Activated CD4-positive, CD25-positive, alpha-beta regulatory T cell (primary cell): ENCODE results near the gene SEMA7A.
"Not testable (repeated sequence)": the region's sequence is repeated elsewhere in the genome, so short reads cannot be mapped to it uniquely, and the experiment has no call there.

ENCODE experiments used
- DNase-seq, 4 experiments: peaks; one replicate each; lab custom pipeline; 2025; lab: John Stamatoyannopoulos, UW

SEMA7A gene

DNA sequence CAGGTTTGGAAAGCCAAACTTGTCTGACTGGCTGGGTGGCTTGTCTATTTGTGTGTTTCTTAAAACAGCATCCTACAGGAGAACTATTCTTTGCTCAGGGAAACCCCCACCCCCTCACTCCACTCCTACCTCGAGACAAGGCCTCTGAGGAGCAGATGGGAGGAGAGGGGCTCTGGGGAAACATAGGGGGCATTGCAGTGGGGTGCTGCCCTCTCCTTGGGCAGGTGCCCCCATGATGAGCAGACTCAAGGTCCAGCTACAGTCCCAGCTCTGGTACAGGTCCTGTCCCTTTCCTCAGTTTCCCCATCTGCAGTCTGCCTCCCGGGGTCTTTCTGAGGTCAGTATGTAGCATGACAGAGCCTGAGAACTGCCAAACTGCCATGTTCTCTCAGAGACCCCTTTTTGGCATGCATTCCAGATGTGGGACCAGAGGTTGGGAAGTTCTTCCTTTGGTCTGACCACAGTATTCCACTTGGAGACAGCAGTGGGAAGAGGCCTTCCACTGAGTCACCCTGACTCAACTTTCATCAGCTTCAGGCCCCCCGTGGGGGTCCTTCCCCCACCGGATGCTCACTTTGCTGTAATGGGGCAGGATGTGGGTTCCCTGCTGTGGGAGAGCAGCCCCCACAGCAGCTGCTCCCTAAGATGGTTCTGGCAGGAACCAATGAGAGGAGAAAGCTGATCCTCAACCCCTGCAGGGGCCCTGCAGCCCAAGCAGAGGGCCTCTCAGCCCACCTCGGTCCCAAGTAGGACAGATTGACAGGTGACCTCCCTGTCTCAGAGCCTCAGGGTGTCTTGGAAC, 34.0 kb downstream of the SEMA7A start:
- no peak for DNase-seq

DNA sequence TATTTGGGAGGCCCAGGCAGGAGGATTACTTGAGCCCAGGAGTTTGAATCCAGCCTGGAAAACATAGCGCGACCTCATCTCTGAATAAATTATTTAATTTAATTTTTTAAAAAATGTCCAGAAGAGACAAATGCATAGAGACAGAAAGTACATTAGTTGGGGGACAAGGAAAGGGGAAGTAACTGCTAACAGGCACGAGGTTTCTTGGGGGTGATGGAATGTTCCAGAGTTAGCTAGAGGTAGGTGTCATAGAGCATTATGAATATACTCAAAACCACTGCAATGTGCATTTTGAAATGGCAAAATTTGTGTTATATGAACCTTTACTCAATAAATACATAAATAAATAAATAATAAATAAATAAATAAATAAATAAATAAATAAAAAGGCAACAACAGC, 34.7 kb downstream of the SEMA7A start:
- DNase-seq = no peak

DNA sequence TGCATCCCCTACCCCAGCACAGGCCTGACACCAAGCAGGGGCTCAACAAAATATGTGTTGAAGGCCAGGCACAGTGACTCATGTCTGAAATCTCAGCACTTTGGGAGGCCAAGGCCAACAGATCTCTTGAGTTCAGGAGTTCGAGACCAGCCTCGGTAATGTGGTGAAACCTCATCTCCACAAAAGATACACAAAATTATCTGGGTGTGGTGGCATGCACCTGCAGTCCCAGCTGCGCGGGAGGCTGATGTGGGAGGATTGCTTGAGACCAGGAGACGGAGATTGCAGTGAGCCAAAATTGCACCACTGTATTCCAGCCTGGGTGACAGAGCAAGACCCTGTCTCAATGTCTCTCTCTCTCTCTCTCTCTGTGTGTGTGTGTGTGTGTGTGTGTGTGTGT, 35.6 kb downstream of the SEMA7A start:
- no peak for DNase-seq

GRCh38 chr15:74397239-74398068, 36.3 kb downstream of the SEMA7A start:
- no peak for DNase-seq

- peak in 2 of 4 experiments; percentile 16 to 19 for DNase-seq
Measured at GRCh38 chr15:74396445-74397238, 37.1 kb downstream of the SEMA7A start.

- DNase-seq = no peak
Measured at GRCh38 chr15:74396146-74396438, 37.7 kb downstream of the SEMA7A start.

DNA sequence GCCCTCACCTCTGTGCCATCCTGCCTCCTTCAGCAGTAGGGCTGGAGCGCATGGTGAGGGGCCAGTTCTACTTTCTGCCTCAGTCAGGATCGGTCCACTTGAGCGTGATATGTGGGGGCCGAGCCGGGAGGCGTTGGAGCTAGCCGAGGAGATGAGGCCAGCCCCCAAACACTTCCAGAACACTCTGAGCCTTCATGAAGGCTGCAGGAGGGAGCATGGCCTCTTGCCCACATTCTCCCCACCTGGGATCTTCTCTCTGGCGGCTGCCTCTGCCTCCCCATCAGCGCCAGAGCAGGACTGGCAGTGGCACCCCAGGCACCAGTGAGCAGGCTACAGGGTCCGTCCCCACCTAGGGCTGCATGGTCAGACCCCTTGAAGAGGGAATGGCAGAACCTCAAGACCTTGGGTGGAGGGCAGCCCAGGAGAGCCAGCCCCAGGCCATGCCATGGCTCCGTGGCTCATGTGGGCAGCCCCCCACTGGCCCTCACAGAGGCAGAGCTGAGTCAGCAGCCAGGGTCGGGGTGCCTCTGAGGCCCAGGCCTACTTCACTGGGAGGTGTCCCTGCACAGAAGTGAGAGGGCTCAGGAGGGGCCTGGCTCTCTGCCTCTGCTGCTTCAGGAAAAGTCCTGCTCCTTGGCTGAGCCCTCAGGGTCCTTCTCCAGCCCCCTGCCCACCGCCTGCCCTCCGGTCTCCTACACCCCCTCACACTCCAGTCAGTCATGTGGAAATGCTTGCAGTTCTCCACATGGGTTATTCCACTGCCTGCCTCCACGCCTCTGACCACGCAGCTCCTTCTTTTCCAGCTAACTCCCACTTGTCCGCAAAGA, 38.2 kb downstream of the SEMA7A start:
- no peak for DNase-seq

DNA sequence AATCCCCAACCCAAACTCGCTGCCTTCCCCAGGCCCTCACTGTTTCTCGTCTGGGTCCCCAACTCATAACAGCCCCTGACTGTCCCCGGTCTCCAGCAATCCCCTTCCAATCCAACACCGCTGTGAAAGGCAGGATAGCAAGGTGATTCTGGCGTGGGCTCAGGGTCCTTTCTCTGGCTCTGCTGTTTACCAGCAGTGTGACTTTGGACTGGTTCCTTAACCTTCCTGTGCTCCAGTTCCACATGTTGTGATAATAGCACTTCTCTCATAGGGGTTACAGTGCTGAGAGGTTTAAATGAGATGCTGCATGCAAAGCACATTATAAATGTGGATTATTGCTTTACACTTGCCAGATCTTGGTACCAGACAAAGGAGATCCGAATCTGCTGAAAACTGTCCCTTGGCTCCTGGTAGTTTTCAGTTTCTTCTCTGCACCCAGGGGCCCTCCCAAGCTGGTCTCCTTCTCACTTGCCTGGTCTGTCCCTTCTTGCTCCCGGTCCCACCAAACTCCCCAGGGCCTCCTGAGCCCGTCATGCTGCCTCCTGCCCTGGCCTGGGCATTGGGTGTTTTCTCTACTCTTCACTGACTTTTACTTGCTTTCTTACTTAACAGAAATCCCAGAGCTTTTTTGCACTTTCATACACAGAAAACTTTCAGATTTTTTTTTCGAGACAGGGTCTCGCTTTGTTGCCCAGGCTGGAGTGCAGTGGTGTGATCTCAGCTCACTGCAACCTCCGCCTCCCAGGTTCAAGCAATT, 39.5 kb downstream of the SEMA7A start:
- DNase-seq = no peak

GRCh38 chr15:74393423-74393822, 40.3 kb downstream of the SEMA7A start:
- no peak for DNase-seq

DNA sequence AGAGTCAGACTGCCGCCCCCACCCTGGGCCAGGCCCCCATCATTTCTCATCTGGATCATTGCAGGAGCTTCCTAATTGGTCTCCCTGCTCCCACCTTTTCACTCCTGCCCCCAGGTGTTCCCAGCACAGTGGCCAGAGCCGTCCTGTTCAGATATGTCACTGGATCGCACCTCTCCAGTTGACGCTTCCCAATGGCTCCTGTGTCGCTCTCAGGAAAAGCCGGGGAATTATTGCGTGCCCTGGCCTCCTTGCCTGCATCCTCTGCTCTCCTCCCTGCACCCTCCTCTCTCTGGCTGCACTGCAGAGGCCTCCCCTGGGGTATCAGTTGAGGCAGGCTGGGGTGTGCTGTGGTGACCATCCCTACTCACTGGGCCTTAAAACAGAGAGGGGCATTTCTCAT, 40.9 kb downstream of the SEMA7A start:
- DNase-seq = no peak

GRCh38 chr15:74392451-74392830, 41.3 kb downstream of the SEMA7A start:
- DNase-seq = no peak

GRCh38 chr15:74391582-74392450, 41.9 kb downstream of the SEMA7A start:
- DNase-seq = no peak

- DNase-seq = no peak
Measured at GRCh38 chr15:74390647-74391288, 43.0 kb downstream of the SEMA7A start.

DNA sequence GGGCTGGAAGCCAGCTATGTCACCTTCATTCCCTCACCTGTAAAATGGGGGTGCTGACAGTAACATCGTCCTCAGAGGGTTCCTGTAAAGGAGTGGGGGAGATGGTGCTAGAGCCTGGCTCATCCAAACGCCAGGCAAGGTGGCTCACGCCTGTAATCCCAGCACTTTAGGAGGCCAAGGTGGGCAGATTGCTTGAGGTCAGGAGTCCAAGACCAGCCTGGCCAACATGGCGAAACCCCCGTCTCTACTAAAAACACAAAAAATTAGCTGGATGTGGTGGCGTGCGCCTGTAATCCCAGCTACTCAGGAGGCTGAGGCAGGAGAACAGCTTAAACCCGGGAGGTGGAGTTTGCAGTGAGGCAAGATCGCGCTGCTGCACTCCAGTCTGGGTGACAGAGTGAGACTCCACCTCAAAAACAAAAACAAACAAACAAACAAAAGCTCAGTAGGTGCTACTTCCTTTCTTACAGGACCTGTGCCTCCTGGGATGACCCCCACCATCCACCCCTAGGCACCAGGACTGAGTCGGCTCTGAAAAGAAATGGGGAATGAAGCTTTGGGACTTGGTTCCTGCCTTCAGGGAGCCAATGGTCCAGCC, 43.6 kb downstream of the SEMA7A start:
- not testable (repeated sequence) for DNase-seq

DNA sequence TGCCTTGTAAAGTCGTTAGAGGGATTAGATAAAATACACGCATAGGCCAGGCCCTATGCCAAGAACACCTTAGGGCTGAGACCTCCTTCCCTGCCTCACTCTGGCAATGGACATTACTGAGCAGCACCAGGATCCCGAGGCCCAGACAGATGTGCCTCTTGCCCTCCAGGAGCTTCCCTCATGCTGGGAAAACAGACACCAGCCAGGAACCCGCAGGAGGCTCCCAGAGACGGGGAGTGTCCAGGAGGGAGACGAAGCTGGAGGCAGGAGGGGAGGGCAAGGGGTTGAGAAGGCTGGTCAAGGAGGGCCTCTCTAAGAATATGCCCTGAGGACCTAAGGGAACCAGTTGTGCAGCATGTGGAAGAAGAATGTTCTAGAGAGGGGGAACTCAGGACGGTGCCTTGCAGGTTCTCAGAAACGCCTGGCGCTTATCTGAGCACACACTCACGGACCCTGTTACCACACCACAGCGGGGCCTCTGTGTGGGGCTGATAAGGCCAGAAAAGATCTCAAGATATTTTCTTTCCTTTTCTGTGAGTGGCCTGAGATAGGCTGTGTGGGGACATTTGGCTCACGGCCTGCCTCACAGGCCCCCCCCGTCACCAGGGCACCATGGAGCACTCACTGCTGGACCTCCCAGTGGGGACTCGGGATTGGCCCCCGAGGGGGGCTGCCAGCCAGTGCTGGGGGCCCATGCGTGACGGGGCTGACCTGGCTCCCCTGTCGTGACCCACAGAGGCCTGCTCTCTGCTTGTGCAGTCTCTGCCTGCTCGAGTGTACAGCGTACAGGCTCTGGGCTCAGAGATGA, 44.3 kb downstream of the SEMA7A start:
- DNase-seq = no peak

DNA sequence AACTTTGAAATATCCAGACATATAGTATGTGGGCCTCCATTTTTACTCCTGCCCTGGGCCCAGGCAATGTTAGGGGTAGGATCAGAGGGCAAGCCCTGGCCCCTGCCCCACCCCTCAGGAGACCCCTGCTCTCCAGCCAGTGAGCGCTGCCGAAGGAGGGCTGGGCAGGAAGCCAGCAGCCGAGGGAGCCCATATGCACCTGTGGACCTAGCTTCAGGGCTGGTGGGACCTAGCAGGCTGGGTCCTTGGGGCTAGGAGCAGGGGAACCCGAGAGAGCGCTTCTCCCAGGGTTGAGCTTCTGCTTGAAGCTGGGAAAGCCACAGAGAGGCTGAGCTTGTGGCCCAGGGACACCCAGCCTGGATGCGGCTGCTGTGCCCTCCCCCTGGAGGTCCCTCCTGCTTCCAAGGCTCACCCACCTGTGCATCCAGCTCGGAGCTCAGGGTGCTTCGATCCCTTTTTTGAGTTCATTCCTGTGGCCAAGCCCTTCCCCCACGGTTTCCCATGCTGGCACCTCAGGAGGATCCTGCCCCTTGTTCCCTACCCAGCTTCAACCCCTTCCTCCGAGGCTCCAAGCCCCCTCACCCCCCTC, 45.3 kb downstream of the SEMA7A start:
- DNase-seq = no peak

GRCh38 chr15:74387621-74388362, 46.0 kb downstream of the SEMA7A start:
- no peak for DNase-seq
